Measurements from ENCODE around the gene EPHB4.

DNA sequence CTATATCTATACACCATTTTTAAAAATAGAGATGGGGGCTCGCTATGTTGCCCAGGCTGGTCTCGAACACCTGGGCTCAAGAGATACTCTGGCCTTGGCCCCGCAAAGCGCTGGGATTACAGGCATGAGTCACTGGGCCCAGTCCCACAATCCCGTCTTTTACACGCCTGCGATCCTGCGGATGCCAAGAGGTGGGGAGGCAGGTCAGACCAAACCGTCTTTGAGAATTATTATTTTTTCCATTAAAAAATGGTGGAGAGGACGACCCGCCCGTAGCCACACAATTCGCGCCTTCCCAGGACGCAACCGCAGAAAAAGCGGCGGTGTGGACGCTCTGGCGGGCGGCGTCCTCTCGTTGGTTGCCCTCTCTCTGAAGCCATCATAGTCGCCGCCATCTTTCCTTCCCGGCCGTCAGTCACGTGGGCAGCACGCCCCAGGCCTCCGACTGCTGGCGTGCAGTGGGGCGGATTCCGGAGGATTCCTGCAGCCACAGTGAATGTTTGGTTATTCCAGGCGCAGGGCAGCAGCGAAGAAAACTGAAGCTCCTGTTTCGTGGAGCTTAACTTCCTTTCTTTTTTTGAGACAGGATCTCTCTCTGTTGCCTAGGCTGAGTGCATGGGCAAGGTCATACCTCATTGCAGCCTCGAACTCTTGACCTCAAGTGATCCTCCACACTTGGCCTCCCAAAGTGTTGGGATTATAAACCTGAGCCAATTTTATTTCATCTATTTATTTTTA is 9.9 kb upstream of the EPHB4 start:
- TF ChIP-seq POLR2A (IDR thresholded peaks at IDR 0.05), result peak; percentile 27 to 64
- TF ChIP-seq, protein P1, sequence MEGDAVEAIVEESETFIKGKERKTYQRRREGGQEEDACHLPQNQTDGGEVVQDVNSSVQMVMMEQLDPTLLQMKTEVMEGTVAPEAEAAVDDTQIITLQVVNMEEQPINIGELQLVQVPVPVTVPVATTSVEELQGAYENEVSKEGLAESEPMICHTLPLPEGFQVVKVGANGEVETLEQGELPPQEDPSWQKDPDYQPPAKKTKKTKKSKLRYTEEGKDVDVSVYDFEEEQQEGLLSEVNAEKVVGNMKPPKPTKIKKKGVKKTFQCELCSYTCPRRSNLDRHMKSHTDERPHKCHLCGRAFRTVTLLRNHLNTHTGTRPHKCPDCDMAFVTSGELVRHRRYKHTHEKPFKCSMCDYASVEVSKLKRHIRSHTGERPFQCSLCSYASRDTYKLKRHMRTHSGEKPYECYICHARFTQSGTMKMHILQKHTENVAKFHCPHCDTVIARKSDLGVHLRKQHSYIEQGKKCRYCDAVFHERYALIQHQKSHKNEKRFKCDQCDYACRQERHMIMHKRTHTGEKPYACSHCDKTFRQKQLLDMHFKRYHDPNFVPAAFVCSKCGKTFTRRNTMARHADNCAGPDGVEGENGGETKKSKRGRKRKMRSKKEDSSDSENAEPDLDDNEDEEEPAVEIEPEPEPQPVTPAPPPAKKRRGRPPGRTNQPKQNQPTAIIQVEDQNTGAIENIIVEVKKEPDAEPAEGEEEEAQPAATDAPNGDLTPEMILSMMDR (IDR thresholded peaks at IDR 0.05), result no peak

Data from adrenal gland (tissue), 5 donors.